PC-9 (cell line): ENCODE results near the gene GBX2.

ENCODE experiments used
- CTCF ChIP-seq: fragments of 200-600 bp; sonication (generic); conservative IDR thresholded peaks from 2 replicates; pipeline ENCODE4 v1.6.1; 2017; ENCODE audit warnings: mixed run types, antibody characterized with exemption, mild to moderate bottlenecking, moderate library complexity
- EZH2 ChIP-seq: fragments of 200-600 bp; sonication (generic); IDR thresholded peaks from 2 replicates; pipeline ENCODE4 v1.8.0; 2017; ENCODE audit warnings: antibody characterized with exemption, low read depth

DNA sequence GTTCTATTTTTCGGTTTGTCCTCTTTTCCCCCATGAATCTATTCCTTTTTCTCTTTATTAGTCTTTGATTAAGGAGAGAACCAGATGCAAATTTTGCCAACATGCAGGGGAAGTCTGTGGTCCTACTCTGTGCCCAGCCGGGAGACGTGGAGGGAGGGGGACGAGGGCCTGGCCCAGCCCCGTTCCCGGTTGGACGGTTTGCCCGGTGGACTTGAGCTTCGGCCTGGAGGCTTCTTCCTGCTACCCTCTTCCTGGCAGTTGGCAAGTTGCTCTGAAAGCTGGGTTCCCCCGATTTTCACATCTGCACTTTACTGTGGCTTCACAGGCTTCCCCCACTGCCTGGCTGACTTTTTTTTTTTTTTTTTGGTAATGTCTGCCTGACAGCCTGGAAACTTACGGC is 39.3 kb upstream of the GBX2 start:
- no peak for TF ChIP-seq CTCF
- TF ChIP-seq EZH2, result no peak
